ENCODE data around the gene KCNQ1.

KCNQ1 gene

DNA sequence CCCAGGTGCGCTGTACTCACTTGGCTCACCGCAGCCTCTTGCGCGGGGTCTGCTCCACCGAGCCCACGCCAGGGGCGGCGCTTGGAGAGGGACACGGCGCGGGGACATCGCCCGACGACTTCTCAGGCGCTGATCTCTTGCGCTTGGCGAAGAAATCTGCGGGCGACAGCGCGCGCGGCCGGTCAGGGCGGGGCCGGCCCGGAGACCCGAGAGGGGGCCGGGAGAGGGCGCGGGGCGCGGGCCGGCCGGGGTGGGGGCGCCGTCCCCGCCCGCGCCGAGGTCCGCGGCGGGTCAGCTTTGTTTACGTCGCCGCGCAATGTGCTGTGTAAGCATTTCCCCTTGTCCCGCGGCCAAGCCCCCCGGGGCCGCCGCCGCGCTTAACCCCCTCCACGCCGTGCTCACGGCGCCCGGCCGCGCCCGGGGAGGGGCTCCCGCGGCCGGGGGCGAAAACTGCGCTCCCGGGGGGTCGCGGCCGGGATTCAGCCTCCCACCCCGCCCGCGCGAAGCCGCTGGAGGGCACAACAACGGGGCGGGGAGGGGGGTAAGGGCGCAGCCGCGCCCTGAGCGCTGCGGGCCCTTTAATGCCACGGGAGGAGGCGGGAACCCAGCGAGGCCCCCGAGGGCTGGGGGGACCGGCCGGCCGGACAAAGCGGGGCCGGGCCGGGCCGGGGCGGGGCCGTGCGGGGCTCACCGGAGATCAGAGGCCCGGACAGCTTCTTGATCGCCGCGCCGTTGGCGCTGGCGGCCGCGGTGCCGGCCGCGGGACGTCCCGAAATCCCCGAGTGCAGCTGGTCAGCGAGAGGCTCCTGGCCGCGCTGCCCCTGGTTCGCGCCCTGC, 439.4 kb downstream of the KCNQ1 start:
- no peak for DNase-seq (ENCODE audit: low read depth in 2 of 2)

GRCh38 chr11:2885017-2885677, 440.3 kb downstream of the KCNQ1 start:
- no peak for DNase-seq (ENCODE audit: low read depth in 2 of 2)

GRCh38 chr11:2885678-2886081, 440.9 kb downstream of the KCNQ1 start, which contains the start of gene CDKN1C:
CDKN1C (minus strand) TSS chr11:2885775; CDS start chr11:2885456, 319 bp downstream.
- peak; percentile 70 to 74 for DNase-seq (ENCODE audit: low read depth in 2 of 2)

- no peak for DNase-seq (ENCODE audit: low read depth in 2 of 2)
Observed at GRCh38 chr11:2886191-2886894, 441.5 kb downstream of the KCNQ1 start.

GRCh38 chr11:2886936-2887335, 442.1 kb downstream of the KCNQ1 start:
- no peak for DNase-seq (ENCODE audit: low read depth in 2 of 2)

- no peak for DNase-seq (ENCODE audit: low read depth in 2 of 2)
Observed at GRCh38 chr11:2887515-2888195, 442.8 kb downstream of the KCNQ1 start.

GRCh38 chr11:2888266-2888968, 443.6 kb downstream of the KCNQ1 start:
- DNase-seq (ENCODE audit: low read depth in 2 of 2) = peak; percentile 53 to 54

DNA sequence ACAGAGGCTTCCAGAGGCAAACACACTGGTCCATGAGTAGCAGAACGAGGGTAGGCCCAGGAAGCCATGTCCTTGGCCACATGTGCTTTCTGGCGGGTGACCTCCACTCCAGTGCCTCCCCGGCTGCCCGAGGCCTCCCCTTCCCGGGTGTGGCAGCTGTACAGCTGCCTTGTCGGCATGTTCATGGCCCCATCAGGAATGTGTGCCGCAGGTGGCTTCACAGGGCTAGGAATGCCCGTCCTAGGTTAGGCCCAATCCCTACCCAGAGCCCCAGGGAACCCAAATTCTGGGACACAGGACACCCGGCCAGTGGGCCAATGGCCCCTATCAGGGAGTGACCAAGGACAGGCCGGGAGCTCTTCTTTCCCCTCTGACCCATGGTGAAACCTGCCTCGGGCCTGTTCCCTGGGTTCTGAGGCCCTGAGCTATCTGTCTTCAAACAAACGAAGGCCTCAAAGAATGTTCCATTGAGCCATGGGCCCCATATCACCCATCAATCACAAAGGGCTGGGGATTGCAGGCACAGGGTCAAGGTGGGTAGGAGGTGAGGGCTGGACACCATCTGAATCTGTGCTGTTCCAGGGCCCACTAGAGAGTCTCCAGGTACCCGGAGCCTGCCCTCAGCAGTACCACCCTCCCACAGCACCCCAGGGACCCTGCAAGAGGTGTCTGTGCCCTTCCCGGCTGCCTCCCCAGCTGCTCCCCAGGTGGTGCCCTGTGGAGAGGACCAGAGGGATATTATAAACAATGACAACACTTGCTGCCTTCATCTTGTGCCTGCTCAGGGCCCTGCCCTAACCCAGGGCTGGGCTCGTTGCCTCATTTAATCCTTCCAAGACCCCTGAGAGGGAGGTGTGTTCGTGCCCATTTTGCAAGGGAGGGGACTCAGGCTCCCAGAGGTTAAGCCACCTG, 444.8 kb downstream of the KCNQ1 start:
- DNase-seq (ENCODE audit: low read depth in 2 of 2) = no peak

GRCh38 chr11:2890466-2891294, 445.9 kb downstream of the KCNQ1 start:
- no peak for DNase-seq (ENCODE audit: low read depth in 2 of 2)

- DNase-seq (ENCODE audit: low read depth in 2 of 2) = no peak
Observed at GRCh38 chr11:2891326-2892214, 446.8 kb downstream of the KCNQ1 start.

GRCh38 chr11:2892215-2892966, 447.6 kb downstream of the KCNQ1 start:
- DNase-seq (ENCODE audit: low read depth in 2 of 2) = no peak

DNA sequence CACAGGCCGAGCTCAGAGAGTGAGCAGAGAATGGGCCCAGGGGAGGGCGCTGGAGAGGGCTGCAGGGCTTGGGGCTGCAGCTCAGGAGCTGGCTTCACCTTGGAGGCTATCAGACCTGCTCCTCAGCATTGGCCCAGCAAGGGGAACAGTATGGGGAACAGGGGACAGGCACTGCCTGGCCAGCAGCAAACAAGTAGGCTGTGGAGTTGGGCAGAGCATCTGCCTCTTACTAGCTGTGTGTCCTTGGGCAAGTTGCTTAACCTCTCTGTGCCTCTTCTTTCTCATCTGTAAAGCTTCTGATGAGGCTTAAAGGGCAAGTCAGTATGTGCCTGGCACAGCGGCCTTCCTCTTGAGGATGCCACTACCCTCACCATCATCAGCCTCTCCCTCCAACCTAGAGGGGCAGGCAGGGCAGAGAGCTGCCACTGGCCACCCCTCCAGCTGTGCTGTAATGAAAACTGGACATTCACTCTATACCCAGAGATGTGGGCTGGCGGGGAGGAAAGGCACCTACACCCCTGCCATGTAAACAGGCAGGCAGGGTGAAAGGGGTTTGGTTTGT, 448.2 kb downstream of the KCNQ1 start:
- DNase-seq (ENCODE audit: low read depth in 2 of 2) = no peak

DNA sequence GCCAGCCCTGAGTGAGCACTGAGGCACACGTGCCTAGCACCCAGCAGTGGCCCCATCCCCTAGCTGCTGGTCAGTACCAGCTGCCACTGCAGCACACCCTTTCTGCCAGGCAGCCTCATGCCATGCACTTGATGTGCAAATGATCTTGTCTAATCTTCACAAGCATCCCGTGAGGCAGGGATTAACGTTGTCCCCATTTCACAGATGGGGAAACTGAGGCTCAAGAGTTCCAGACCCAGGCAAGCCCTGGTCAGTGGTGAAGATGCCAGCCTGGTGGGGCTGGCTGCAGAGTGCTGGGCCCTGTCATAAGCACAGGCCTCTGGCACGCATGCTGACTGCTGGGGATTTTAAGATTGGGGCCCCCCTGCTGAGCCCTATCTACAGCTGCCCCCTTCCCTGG, 449.1 kb downstream of the KCNQ1 start:
- no peak for DNase-seq (ENCODE audit: low read depth in 2 of 2)

DNA sequence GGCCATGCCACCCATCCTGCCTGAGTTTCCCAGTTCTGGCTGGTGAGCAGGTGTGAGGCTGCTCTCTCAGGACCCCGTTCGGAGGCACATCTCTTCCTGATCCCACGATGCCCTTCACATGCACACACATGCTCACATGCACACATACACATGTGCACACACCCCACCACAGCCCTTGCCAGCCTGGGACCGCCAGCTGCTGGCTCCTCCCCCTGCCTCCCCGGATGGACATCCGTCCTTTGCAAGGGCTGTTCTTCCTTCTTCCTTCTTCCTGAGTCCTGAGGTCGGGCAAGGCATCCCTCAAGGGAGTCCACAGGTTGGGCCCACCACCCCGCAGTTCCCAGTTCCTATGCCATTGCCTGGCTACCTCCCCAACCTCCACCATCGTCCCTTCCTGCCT, 451.2 kb downstream of the KCNQ1 start:
- DNase-seq (ENCODE audit: low read depth in 2 of 2) = no peak

DNA sequence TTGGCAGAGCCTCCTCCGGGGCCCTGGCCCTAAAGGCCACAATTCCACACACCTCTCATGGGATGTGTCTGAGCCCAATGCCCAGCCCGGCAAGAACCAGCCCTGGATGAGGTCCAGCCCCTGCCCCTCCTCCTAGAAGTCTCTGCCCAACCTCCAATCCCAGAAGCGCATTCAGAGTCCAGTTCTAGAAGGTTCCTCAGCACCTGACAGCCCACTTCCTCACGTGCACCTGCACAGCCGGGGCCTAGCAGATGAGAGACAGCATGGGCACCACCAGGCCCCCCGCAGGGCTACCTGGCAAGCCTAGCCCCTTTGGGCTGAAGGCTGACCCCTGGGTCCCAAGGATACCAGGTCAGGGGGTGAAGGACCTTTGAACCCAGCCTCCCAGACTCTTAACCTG, 452.2 kb downstream of the KCNQ1 start:
- no peak for DNase-seq (ENCODE audit: low read depth in 2 of 2)

GRCh38 chr11:2898366-2899079, 453.7 kb downstream of the KCNQ1 start:
- peak in 1 of 2 experiments; percentile 47 for DNase-seq (ENCODE audit: low read depth in 2 of 2)
